Neutrophil (primary cell): ENCODE results near the gene PTPRE.

Experiments used
- H3K27ac ChIP-seq: fragments of 200-600 bp; sonication (generic); 2 replicates; pipeline ENCODE4 v1.5.1; 2016; ENCODE audit warnings: mild to moderate bottlenecking, moderate library complexity
- H3K27me3 ChIP-seq: fragments of 200-600 bp; sonication (generic); 2 replicates; pipeline ENCODE4 v1.6.0; 2016; ENCODE audit warnings: mild to moderate bottlenecking
- H3K36me3 ChIP-seq: fragments of 200-600 bp; sonication (generic); 2 replicates; pipeline ENCODE4 v1.5.1; 2017
- H3K4me1 ChIP-seq, 2 experiments: fragments of 200-600 bp in 1 of 2; sonication (generic) in 1 of 2; 1 replicate in 1 of 2; 2 replicates in 1 of 2; pipeline versions ENCODE4 v1.5.1 to v1.6.1; 2013 to 2016; ENCODE audit warnings: low read depth in 1 of 2, low read length in 1 of 2, mild to moderate bottlenecking in 1 of 2, moderate library complexity in 1 of 2; ENCODE audit not compliant: control insufficient read depth in 1 of 2, insufficient read depth in 1 of 2
- H3K4me3 ChIP-seq, 2 experiments: fragments of 200-600 bp in 1 of 2; sonication (generic) in 1 of 2; 1 replicate in 1 of 2; 2 replicates in 1 of 2; pipeline ENCODE4 v1.5.1; 2013 to 2016; ENCODE audit warnings: low read depth in 1 of 2, low read length in 1 of 2, mild to moderate bottlenecking in 1 of 2, moderate library complexity in 1 of 2
- H3K9me3 ChIP-seq: fragments of 200-600 bp; sonication (generic); 2 replicates; pipeline ENCODE4 v1.5.1; 2016
- CTCF ChIP-seq: fragments of 200-600 bp; sonication (generic); IDR thresholded peaks from 2 replicates; pipeline ENCODE4 v1.5.1; 2016; ENCODE audit warnings: antibody characterized with exemption

PTPRE gene

DNA sequence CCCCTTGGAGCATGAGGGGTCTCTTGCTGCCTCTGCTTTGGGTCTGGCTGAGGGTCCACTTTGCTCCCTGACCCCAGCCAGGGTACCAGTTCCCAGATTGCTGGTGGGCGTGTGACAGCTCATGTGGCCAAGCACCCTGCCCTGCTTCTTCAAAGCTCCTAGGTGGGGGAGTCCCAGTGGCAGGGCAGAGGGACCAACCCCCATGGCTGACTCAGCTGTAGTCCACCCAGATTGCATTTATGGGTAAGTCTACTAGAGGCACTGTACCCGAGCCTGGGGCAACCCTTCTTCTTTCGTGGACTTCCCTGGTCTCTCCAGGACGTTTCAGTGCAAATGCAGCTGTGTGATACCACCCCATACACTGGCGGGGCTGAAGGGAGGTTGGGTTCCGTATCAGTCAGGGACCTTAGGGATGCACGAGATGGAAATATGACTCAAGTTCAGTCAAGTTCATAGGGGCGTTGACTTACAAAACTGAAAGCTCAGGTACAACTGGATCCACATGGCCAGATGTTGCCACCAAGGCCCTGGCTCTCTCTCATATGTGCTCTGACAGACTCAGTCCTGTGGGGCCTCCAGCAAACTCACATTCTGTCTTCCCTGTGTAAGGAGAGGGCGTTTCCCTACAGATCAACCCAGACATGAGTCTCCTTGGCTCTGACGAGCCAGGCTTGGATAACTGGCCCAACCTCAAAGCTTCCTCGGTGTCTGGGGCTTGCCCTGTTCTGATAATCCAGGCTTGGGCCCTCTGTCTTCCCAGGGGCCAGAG, 13.6 kb downstream of the PTPRE start:
- Histone ChIP-seq H3K4me3 (peak overlapping the region in 1 of 2 experiments; percentile 6), H3K9me3 (no peaks in the 10 kb centered on the region), H3K27me3 (no peaks in the 10 kb centered on the region), H3K4me1 (peaks cover 83 to 85% of the 10 kb centered on the region in 2 experiments), H3K27ac (peak overlapping the region; percentile 77), H3K36me3 (no peaks in the 10 kb centered on the region)
- no peak for TF ChIP-seq CTCF

DNA sequence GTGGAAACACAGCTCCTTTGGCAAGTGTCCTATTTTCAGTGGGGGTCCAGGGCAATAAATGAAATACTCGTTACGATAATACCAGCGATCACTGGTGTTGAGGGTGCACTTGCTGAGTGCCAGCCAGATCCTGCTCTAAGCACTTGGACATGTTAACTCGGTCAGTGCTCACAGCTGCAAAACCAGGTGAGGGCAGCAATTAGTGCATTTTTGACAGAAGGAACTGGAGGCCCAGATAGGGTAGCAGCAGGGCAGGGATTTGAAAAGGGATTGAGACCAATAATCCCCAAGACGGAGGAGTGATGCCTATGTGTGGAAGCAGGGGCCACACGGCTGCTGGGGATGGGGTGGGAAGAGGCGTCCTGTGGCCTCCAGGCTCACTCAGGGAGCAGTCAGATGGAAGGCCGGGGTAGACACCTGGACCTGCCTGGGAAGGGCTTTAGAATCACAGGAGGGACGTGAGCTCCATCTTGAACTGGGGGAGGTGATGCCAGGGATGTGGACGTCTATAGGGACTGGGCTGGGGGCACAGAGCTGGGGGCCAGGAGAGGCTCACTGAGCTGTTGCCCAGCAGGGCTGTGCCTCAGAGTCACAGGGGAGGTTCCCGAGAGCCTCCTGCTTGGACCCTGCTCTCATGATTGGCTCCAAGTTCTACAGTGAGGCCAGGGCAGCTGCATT, 14.3 kb downstream of the PTPRE start:
- Histone ChIP-seq H3K4me1 (peaks cover 90 to 92% of the 10 kb centered on the region in 2 experiments), H3K27ac (peak overlapping the region; percentile 77), H3K4me3 (no peak overlapping the region), H3K9me3 (no peaks in the 10 kb centered on the region), H3K36me3 (no peaks in the 10 kb centered on the region), H3K27me3 (no peaks in the 10 kb centered on the region)
- no peak for TF ChIP-seq CTCF

- Histone ChIP-seq H3K9me3 (no peaks in the 10 kb centered on the region), H3K4me1 (peaks cover 96 to 97% of the 10 kb centered on the region in 2 experiments), H3K27ac (peak overlapping the region; percentile 77), H3K36me3 (no peaks in the 10 kb centered on the region), H3K27me3 (no peaks in the 10 kb centered on the region), H3K4me3 (no peak overlapping the region)
- TF ChIP-seq CTCF, result no peak
Observed at GRCh38 chr10:127921753-127922145, 14.8 kb downstream of the PTPRE start.

DNA sequence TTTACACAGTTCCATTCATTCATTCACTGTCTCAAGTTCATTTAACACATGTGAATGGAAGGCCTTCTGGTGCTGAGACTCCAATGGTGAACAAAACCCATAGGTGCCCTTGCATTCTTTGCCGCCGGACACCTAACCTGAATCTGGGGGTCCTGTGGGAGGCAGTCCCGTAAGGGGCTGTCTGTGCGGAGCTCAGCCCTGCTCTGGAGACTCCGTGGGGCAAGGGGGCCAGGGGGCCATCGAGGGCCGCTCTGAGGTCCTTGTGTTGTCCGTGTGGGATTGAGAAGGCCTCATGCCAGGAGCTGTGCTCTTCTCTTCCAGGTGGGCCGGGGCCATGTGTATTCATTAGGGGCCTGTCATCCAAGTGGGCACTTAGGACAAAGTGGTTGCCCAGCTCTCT, 15.3 kb downstream of the PTPRE start:
- no peak for TF ChIP-seq CTCF
- Histone ChIP-seq H3K4me1 (peaks cover 97 to 98% of the 10 kb centered on the region in 2 experiments), H3K9me3 (no peaks in the 10 kb centered on the region), H3K27me3 (no peaks in the 10 kb centered on the region), H3K4me3 (no peak overlapping the region), H3K36me3 (no peaks in the 10 kb centered on the region), H3K27ac (peak overlapping the region; percentile 77)

DNA sequence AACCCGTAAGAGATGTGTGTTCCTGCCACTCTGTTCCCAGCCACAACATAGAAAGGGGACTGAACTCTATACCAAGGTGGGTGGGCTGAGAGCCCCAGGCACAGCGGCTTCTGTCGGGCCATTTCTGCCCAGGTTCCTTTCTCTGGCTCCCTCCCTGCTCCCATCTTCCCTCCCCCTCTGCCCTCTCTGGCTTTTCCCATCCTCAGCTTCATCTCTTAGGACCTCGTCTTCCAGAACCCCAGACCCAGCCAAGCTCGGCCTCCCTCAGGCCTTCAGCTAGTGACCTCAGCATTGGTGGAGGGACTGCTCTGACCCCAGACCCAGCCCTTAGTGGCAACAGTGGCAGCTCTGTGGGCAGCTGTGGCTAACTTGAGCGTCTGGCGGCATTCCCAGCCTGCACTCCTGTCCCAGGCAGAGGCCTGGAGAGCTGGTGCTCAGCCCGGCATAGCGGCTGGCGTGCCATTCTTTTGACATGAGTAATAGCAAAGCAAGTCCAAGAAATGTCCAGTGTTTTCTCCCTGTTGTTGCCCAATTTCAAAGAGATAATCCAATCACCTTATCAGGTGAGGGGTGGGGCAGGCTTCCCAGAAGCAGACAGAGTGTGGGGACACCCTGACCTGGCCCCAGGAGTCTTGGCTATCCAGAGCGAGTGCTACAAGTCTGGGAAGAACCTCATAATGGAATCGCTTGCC, 15.9 kb downstream of the PTPRE start:
- Histone ChIP-seq H3K4me1 (peaks cover 97 to 98% of the 10 kb centered on the region in 2 experiments), H3K9me3 (no peaks in the 10 kb centered on the region), H3K36me3 (no peaks in the 10 kb centered on the region), H3K27me3 (no peaks in the 10 kb centered on the region), H3K27ac (peak overlapping the region; percentile 77), H3K4me3 (no peak overlapping the region)
- no peak for TF ChIP-seq CTCF
